Fibroblast of the aortic adventitia (primary cell): ENCODE measurements around the gene SORL1. TPM values are rescaled to one million over a fixed set of nuclear protein-coding genes. Genes with fewer than 3 reads are reported as not detected.

ENCODE experiments used
- DNase-seq: peaks from one replicate; pipeline ENCODE4 v3.0.0-alpha.2; 2010; ENCODE audit warnings: low read depth
- H3K4me3 ChIP-seq: 2 replicates; pipeline ENCODE4 v1.5.1; 2011; ENCODE audit warnings: low read depth, mild to moderate bottlenecking, control low read depth, low read length, moderate library complexity
- total RNA-seq: library from RNA; depleted of rRNA; stranded (reverse); fragments of >200 nt; gene quantifications from 2 replicates; pipeline ENCODE4 v1.2.3, GENCODE V29; 2012; ENCODE audit warnings: low replicate concordance
- TF ChIP-seq, protein P1 (sequence below): IDR thresholded peaks from 2 replicates; pipeline ENCODE4 v1.5.1; 2011; ENCODE audit warnings: mild to moderate bottlenecking, low read length, control low read depth, inconsistent platforms; ENCODE audit not compliant: insufficient read depth

The SORL1 gene
- total RNA-seq, 1 donor = 1.2 TPM

DNA sequence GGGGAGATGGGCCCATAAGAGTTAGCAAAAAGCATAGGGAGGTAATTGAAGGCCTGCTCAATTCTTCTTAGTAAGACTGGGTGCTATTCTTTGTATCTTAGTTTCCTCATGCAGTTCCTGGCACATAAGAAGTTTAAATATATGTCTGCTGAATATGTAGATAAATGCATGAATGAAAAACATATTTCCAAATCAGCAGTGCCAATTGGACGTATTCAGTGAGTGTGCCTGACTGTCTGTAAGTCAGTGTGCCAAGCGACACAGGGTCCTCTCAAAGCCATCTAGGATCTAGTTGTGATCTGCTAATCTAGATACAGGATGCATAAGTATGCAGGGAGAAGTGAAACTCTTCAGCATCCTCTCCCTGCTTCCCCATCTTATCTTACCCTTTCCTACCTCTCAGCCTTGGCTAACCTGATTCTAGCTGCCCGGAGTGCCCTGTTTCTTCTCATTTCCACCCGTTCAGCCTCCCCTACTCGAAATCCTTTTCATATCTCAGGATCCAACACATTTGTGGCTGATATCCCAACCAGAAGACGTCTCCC lies 91.8 kb downstream of the SORL1 start:
- H3K4me3 ChIP-seq = no peak overlapping the region
- TF ChIP-seq, protein P1, sequence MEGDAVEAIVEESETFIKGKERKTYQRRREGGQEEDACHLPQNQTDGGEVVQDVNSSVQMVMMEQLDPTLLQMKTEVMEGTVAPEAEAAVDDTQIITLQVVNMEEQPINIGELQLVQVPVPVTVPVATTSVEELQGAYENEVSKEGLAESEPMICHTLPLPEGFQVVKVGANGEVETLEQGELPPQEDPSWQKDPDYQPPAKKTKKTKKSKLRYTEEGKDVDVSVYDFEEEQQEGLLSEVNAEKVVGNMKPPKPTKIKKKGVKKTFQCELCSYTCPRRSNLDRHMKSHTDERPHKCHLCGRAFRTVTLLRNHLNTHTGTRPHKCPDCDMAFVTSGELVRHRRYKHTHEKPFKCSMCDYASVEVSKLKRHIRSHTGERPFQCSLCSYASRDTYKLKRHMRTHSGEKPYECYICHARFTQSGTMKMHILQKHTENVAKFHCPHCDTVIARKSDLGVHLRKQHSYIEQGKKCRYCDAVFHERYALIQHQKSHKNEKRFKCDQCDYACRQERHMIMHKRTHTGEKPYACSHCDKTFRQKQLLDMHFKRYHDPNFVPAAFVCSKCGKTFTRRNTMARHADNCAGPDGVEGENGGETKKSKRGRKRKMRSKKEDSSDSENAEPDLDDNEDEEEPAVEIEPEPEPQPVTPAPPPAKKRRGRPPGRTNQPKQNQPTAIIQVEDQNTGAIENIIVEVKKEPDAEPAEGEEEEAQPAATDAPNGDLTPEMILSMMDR = no peak
- no peak for DNase-seq

DNA sequence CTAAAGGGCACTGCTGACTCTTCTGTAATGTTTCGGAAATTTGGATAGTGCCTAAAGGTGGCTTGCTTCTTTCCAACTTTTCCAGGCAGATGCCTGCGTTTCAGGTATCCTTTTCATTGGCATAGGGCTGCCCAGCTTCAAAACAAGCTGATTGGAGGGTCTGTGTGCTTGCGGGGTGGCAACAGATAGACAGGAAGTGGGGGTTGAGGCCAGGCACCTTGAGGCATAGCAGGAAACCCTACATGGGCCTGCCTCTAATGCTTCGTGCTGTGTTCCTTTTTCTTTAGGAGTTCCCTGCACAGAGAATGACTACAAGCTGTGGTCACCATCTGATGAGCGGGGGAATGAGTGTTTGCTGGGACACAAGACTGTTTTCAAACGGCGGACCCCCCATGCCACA lies 92.8 kb downstream of the SORL1 start:
- no peak overlapping the region for H3K4me3 ChIP-seq
- TF ChIP-seq, protein P1 = no peak
- DNase-seq = no peak

DNA sequence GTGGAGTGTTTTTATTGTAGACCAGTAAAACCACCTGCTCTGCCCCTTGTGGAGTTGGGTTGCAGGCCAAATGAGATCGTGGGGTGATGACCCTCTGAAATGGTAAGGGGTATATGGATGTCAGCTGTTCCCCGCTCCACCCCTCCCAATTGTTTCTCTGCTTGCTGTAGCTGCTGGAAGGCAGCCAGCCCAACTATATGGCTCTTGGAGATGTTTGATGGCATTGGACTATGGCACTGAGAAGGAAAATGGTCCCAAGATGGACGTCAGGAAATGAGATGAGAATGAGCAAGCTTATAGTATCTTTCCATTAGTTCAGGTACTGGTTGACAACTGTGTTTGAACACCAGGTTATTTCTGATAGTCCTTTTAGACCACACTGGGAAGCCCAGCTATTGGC lies 95.5 kb downstream of the SORL1 start:
- TF ChIP-seq, protein P1 = no peak
- no peak overlapping the region for H3K4me3 ChIP-seq
- DNase-seq = no peak

DNA sequence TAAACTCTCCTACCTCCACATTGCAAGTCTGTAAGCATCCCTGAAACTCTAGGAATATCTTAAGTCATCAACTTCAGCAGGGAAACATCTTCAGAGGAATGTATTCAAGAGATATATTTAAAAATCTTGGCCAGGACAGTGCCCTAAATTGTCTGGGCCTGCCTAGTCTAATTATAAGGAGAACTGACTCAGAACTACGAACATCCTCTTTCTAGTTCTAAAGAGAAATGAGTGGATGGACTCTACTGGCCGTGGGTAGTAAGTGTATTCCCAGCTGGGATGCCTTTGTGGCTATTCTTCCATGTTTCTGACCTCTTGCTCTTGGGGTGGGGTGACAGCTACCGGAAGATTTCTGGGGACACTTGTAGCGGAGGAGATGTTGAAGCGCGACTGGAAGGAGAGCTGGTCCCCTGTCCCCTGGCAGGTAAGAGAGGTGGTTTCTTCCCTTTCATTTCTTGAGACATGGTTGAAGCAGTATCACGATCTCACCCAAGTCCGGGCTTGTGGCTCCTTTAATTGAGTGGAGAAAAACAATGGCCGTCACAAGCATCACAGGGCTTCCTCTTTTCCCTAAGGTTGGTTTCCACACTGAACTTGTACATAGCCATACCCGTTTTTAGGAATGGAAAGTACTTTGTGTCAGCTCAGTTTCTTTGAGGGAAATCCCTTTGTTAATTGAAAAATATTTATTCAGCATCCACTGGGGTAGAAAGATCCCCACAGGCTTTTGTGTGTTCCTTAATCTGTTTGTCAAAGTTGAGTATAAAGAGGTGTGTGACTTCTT lies 98.3 kb downstream of the SORL1 start:
- no peak overlapping the region for H3K4me3 ChIP-seq
- no peak for DNase-seq
- TF ChIP-seq, protein P1 = no peak

DNA sequence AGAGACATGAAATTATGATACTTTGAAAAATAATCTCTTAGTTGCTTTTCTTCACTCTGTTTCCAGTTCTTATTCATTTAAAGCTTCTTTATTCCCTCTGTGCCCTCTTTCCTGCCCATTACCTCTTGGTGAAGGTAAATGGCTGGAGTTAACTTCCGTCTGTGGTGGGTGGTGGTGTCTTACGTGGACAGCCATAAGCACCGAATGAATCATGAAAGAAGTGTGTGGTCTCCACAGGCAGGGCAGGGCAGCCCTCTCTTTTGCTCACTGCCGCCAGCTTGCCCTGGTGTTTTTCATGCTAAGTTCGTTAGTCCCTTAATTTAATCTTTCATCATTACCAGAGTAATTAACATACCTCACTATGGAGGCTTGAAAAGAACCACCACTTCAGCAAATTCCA lies 99.3 kb downstream of the SORL1 start:
- no peak overlapping the region for H3K4me3 ChIP-seq
- DNase-seq = no peak
- TF ChIP-seq, protein P1 = no peak

DNA sequence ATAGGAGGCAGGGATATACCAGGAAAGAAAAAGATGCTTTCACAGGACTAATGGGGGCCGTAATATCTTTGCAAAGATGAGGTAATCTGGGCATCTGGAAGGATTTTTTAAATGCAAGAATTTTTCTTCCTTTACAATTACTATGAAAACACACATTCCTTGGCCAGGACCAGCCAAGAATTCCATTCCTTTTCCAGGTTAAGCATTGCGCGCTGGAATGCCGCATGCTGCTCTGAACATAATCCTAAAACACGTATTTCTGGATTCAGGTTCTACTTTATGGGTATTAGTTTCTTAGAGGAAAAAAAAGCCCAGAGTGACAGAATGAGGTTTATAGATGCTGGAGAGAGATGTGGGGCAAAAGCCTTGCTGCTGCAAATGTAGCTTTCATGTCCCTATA lies 100.0 kb downstream of the SORL1 start:
- no peak overlapping the region for H3K4me3 ChIP-seq
- TF ChIP-seq, protein P1 = no peak
- no peak for DNase-seq

DNA sequence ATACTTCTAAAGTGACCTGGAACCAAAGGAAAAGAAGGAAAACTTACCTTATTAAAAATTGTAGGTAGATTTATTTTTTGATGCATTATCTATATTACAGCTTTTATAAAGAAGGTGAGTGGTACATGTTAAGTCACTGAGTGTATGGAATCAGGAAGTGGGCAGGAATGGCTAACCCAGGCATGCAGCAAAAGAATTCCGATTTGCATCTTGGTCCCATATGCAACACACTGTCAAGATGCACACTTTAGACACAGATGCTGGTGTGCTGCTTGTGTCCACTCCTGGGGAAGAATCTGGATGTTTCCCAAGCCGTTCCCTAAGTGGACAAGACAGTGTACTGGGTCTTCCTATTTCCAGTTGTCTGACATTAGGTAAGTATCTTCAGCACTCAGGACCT lies 100.5 kb downstream of the SORL1 start:
- TF ChIP-seq, protein P1 = no peak
- DNase-seq = no peak
- H3K4me3 ChIP-seq = no peak overlapping the region
